ENCODE measurements around the gene FLNC. TPM values are rescaled to one million over a fixed set of nuclear protein-coding genes. Genes with fewer than 3 reads are reported as not detected.

FLNC gene
- total and polyA plus RNA-seq, 2 donors (not counting 3 experiments of a cell fraction or from before 2014, with no cell fraction given): 19.5 to 81.9 TPM

GRCh38 chr7:128812514-128813168, 17.6 kb upstream of the FLNC start:
- Histone ChIP-seq H3K4me2 (ENCODE audit: insufficient read depth, low read length) (no peak overlapping the region), H3K9me3 (replicated peaks; ENCODE audit: control insufficient read depth, insufficient read depth, low read length) (no peaks in the 10 kb centered on the region), H2AFZ (ENCODE audit: low read depth, low read length) (no peak overlapping the region), H4K20me1 (replicated peaks; ENCODE audit: control insufficient read depth, extremely low read depth, insufficient read depth, low read length) (no peaks in the 10 kb centered on the region), H3K27me3 (ENCODE audit: control insufficient read depth in 2 of 2, insufficient read depth in 2 of 2, low read length in 2 of 2) (peaks cover 16 to 18% of the 10 kb centered on the region in 2 experiments), H3K4me1 (ENCODE audit: control insufficient read depth, extremely low read depth, insufficient read depth, low read length) (no peaks in the 10 kb centered on the region), H3K9me1 (replicated peaks; ENCODE audit: control insufficient read depth, extremely low read depth, insufficient read depth, low read length) (no peaks in the 10 kb centered on the region), H3K9ac (replicated peaks; ENCODE audit: extremely low read depth, insufficient read depth, low read length) (no peak overlapping the region), H3K4me3 (replicated peaks in 1 of 3; ENCODE audit: insufficient read depth in 1 of 3, low read depth in 1 of 3, low read length in 3 of 3) (no peak overlapping the region), H3K79me2 (ENCODE audit: control insufficient read depth, insufficient read depth, low read length) (no peaks in the 10 kb centered on the region), H3K36me3 (ENCODE audit: control insufficient read depth in 2 of 2, extremely low read depth in 1 of 2, insufficient read depth in 2 of 2, low read length in 2 of 2) (no peaks in the 10 kb centered on the region), H3K27ac (ENCODE audit: insufficient read depth, low read depth, low read length) (no peak overlapping the region)
- FAIRE-seq (no peak), DNase-seq (ENCODE audit: low read depth, low spot score) (no peak)
- TF ChIP-seq MAX (IDR thresholded peaks at IDR 0.05; ENCODE audit: insufficient read depth, insufficient read length) (no peak), JUN (IDR thresholded peaks at IDR 0.05; ENCODE audit: borderline replicate concordance, insufficient read depth, insufficient read length, low read depth) (no peak), POLR2A (IDR thresholded peaks at IDR 0.05; ENCODE audit: low read depth, low read length) (no peak), GATA2 (IDR thresholded peaks at IDR 0.05; ENCODE audit: insufficient read depth, insufficient read length, low read depth, low read length) (no peak), FOS (IDR thresholded peaks at IDR 0.05; ENCODE audit: borderline replicate concordance, insufficient read depth, low read length) (no peak), CTCF (IDR thresholded peaks at IDR 0.05; ENCODE audit: extremely low read depth in 1 of 2, insufficient read depth in 1 of 2, low read depth in 1 of 2, low read length in 2 of 2) (no peak), POLR2AphosphoS5 (IDR thresholded peaks at IDR 0.05; ENCODE audit: insufficient read depth, low read depth, low read length) (no peak), MYC (IDR thresholded peaks at IDR 0.05; ENCODE audit: low read depth, low read length) (no peak), EZH2 (IDR thresholded peaks at IDR 0.05; ENCODE audit: borderline replicate concordance, low read depth, low read length, severe bottlenecking) (no peak)
- dilution Hi-C loops (cut with MboI; ENCODE audit: extremely low pct_ligation_motif_present, low sequenced_read_pairs) (no loop called here), intact Hi-C loops (cut with micrococcal nuclease) (no loop called here)
- BruUV-seq (replicated peaks): no TSS peak
- ChIA-PET CTCF (interaction anchor here (1.1 to 2.0 kb wide), 2 partner anchors 31 to 42 kb away, joined by 3 to 5 read pairs; no protein-coding TSS in a partner anchor), POLR2A (no interaction called here)

Measured in endothelial cell of umbilical vein (primary cell).